COR-L47 (cell line): ENCODE results near the gene FAM131A.

Experiments used
- DNase-seq: peaks from one replicate; lab custom pipeline; 2025; lab: John Stamatoyannopoulos, UW

Gene FAM131A

GRCh38 chr3:184377882-184378445 lies 40.6 kb downstream of the FAM131A start, which contains the start of gene THPO:
TSS of gene THPO (minus strand) at chr3:184378207. CDS start at chr3:184376259, 1,948 bp downstream.
- DNase-seq: no peak

- no peak for DNase-seq
These were observed 41.4 kb downstream of the FAM131A start for GRCh38 chr3:184378651-184379357.

GRCh38 chr3:184379358-184380184 lies 42.2 kb downstream of the FAM131A start, which contains the start of gene CHRD:
TSS of gene CHRD (plus strand) at chr3:184380054. CDS start at chr3:184380319, 265 bp downstream.
- DNase-seq: no peak

- DNase-seq: no peak
These were observed 42.8 kb downstream of the FAM131A start for GRCh38 chr3:184380185-184380626.

- no peak for DNase-seq
These were observed 43.3 kb downstream of the FAM131A start for GRCh38 chr3:184380627-184381260.

GRCh38 chr3:184381261-184382224 lies 44.1 kb downstream of the FAM131A start:
- no peak for DNase-seq

- no peak for DNase-seq
These were observed 45.1 kb downstream of the FAM131A start for GRCh38 chr3:184382326-184383032.

GRCh38 chr3:184383033-184383740 lies 45.8 kb downstream of the FAM131A start:
- no peak for DNase-seq

GRCh38 chr3:184384342-184384741 lies 46.9 kb downstream of the FAM131A start:
- DNase-seq: no peak

- no peak for DNase-seq
These were observed 47.5 kb downstream of the FAM131A start for GRCh38 chr3:184384856-184385422.

GRCh38 chr3:184386047-184386806 lies 48.8 kb downstream of the FAM131A start:
- DNase-seq: no peak

GRCh38 chr3:184387174-184387714 lies 49.8 kb downstream of the FAM131A start:
- no peak for DNase-seq

- DNase-seq: no peak
These were observed 51.0 kb downstream of the FAM131A start for GRCh38 chr3:184388164-184388935.

GRCh38 chr3:184388936-184389230 lies 51.5 kb downstream of the FAM131A start:
- DNase-seq: no peak

- no peak for DNase-seq
These were observed 52.0 kb downstream of the FAM131A start for GRCh38 chr3:184389384-184389783.

- no peak for DNase-seq
These were observed 52.6 kb downstream of the FAM131A start for GRCh38 chr3:184389935-184390528.

- DNase-seq: no peak
These were observed 53.9 kb downstream of the FAM131A start for GRCh38 chr3:184391266-184391665.
